Measurements from ENCODE around the gene CNR1.

CNR1 gene

GRCh38 chr6:88143421-88144157 is 22.6 kb downstream of the CNR1 start:
- no peak for DNase-seq (ENCODE audit: low read depth)

GRCh38 chr6:88142297-88142668 is 23.9 kb downstream of the CNR1 start:
- DNase-seq (ENCODE audit: low read depth): no peak

- no peak for DNase-seq (ENCODE audit: low read depth)
Measured at GRCh38 chr6:88141561-88142296, 24.4 kb downstream of the CNR1 start.

- DNase-seq (ENCODE audit: low read depth): no peak
Measured at GRCh38 chr6:88137915-88138314, 28.2 kb downstream of the CNR1 start.

- DNase-seq (ENCODE audit: low read depth): no peak
Measured at GRCh38 chr6:88135578-88136114, 30.5 kb downstream of the CNR1 start.

- DNase-seq (ENCODE audit: low read depth): no peak
Measured at GRCh38 chr6:88134575-88134974, 31.6 kb downstream of the CNR1 start.

- DNase-seq (ENCODE audit: low read depth): no peak
Measured at GRCh38 chr6:88133718-88134117, 32.4 kb downstream of the CNR1 start.

- DNase-seq (ENCODE audit: low read depth): no peak
Measured at GRCh38 chr6:88124925-88125557, 41.1 kb downstream of the CNR1 start.

- no peak for DNase-seq (ENCODE audit: low read depth)
Measured at GRCh38 chr6:88120635-88121034, 45.5 kb downstream of the CNR1 start.

- no peak for DNase-seq (ENCODE audit: low read depth)
Measured at GRCh38 chr6:88119769-88120168, 46.4 kb downstream of the CNR1 start.

GRCh38 chr6:88116276-88116675 is 49.9 kb downstream of the CNR1 start:
- DNase-seq (ENCODE audit: low read depth): no peak

- DNase-seq (ENCODE audit: low read depth): no peak
Measured at GRCh38 chr6:88115307-88115706, 50.8 kb downstream of the CNR1 start.

- DNase-seq (ENCODE audit: low read depth): no peak
Measured at GRCh38 chr6:88114838-88115237, 51.3 kb downstream of the CNR1 start.

- DNase-seq (ENCODE audit: low read depth): no peak
Measured at GRCh38 chr6:88111991-88112390, 54.2 kb downstream of the CNR1 start.

- no peak for DNase-seq (ENCODE audit: low read depth)
Measured at GRCh38 chr6:88107241-88107640, 58.9 kb downstream of the CNR1 start.

GRCh38 chr6:88105741-88106340 is 60.3 kb downstream of the CNR1 start:
- DNase-seq (ENCODE audit: low read depth): no peak
